OCI-LY1 (cell line): ENCODE results near the gene BAHD1.

Experiments
- EZH2 ChIP-seq: fragments of 200-600 bp; sonication (generic), shearing (Covaris generic); IDR thresholded peaks from 2 replicates; pipeline ENCODE4 v1.8.0; 2017; ENCODE audit warnings: borderline replicate concordance, mixed run types, mild to moderate bottlenecking, antibody characterized with exemption, low read length, moderate library complexity, mixed read lengths
- TF ChIP-seq, protein P1 (sequence below): fragments of 200-600 bp; sonication (generic), shearing (Covaris generic); IDR thresholded peaks from 2 replicates; pipeline ENCODE4 v1.5.1; 2017; ENCODE audit warnings: mild to moderate bottlenecking, antibody characterized with exemption, low read length, moderate library complexity, mixed read lengths

DNA sequence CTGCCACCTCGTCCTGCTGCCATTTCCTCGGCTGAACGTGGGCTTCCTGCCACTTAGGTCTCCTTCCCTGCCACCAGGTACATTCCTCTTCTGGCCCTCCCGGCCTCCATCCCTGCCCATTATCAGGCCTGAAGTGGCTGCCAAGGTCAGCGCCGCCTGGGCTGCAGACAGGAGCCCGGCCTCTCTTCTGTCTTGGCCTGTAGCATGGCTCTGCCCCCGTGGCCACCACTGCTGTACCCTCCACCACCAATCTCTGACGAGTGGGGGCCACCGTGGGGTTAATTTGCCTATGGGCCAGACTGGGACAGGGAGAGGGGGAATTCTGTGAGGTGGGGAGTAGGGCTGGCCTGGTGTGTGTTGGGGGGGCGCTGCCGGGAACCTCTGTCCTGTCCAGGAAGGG lies 2.0 kb upstream of the BAHD1 start:
- TF ChIP-seq, protein P1, sequence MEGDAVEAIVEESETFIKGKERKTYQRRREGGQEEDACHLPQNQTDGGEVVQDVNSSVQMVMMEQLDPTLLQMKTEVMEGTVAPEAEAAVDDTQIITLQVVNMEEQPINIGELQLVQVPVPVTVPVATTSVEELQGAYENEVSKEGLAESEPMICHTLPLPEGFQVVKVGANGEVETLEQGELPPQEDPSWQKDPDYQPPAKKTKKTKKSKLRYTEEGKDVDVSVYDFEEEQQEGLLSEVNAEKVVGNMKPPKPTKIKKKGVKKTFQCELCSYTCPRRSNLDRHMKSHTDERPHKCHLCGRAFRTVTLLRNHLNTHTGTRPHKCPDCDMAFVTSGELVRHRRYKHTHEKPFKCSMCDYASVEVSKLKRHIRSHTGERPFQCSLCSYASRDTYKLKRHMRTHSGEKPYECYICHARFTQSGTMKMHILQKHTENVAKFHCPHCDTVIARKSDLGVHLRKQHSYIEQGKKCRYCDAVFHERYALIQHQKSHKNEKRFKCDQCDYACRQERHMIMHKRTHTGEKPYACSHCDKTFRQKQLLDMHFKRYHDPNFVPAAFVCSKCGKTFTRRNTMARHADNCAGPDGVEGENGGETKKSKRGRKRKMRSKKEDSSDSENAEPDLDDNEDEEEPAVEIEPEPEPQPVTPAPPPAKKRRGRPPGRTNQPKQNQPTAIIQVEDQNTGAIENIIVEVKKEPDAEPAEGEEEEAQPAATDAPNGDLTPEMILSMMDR: no peak
- TF ChIP-seq EZH2: no peak
